Nephron (organoid): ENCODE data around the gene CYP17A1.

Source experiments
- H3K27ac Mint-ChIP-seq, 3 experiments: 2 replicates each; pipeline ENCODE4 v1.8.0; 2020; ENCODE audit warnings: mixed read lengths in 3 of 3, mild to moderate bottlenecking in 2 of 3, moderate library complexity in 1 of 3
- H3K27me3 Mint-ChIP-seq: 2 replicates; pipeline ENCODE4 v1.8.0; 2021; ENCODE audit warnings: low read depth, mild to moderate bottlenecking, moderate library complexity, mixed read lengths
- H3K36me3 Mint-ChIP-seq: 2 replicates; pipeline ENCODE4 v1.8.0; 2020; ENCODE audit warnings: low read depth, mixed read lengths
- H3K4me1 Mint-ChIP-seq: 2 replicates; pipeline ENCODE4 v1.8.0; 2020; ENCODE audit warnings: mixed read lengths
- H3K4me3 Mint-ChIP-seq, 3 experiments: 2 replicates each; pipeline ENCODE4 v1.8.0; 2020; ENCODE audit warnings: mild to moderate bottlenecking in 3 of 3, mixed read lengths in 3 of 3, moderate library complexity in 2 of 3
- H3K9me3 Mint-ChIP-seq: 2 replicates; pipeline ENCODE4 v1.8.0; 2020; ENCODE audit warnings: mixed read lengths
- TF ChIP-seq, protein P1 (sequence below), 3 experiments: fragments of 200-600 bp; sonication (generic); IDR thresholded peaks; one replicate each; pipeline ENCODE4 v1.5.0; 2021; ENCODE audit warnings: antibody characterized with exemption in 3 of 3; ENCODE audit not compliant: unreplicated experiment in 3 of 3

The CYP17A1 gene, protein sequence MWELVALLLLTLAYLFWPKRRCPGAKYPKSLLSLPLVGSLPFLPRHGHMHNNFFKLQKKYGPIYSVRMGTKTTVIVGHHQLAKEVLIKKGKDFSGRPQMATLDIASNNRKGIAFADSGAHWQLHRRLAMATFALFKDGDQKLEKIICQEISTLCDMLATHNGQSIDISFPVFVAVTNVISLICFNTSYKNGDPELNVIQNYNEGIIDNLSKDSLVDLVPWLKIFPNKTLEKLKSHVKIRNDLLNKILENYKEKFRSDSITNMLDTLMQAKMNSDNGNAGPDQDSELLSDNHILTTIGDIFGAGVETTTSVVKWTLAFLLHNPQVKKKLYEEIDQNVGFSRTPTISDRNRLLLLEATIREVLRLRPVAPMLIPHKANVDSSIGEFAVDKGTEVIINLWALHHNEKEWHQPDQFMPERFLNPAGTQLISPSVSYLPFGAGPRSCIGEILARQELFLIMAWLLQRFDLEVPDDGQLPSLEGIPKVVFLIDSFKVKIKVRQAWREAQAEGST

DNA sequence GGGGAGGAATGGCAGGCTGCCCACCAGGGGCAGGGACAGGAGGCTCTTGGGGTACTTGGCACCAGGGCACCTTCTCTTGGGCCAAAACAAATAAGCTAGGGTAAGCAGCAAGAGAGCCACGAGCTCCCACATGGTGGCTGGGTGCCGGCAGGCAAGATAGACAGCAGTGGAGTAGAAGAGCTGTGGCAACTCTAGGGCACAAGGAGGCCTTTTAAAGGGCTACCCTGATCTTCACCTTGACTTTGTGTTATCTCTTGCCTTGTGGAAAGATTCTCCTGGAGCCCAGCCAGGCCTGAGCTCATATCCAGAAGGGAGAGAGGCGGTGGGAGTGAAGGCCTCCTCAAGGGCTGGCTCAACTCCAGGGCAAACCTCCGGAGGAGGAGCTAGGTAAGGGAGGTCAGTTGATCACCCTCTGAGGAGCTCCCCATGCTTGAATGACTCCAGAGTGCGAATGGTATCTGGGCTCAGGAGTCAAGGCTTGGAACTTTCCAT, at the start of gene CYP17A1:
TSS of gene CYP17A1 (minus strand) at position 184 of the 492 bp plus-strand sequence. CDS start at position 132, 52 bp downstream.
- TF ChIP-seq, protein P1, sequence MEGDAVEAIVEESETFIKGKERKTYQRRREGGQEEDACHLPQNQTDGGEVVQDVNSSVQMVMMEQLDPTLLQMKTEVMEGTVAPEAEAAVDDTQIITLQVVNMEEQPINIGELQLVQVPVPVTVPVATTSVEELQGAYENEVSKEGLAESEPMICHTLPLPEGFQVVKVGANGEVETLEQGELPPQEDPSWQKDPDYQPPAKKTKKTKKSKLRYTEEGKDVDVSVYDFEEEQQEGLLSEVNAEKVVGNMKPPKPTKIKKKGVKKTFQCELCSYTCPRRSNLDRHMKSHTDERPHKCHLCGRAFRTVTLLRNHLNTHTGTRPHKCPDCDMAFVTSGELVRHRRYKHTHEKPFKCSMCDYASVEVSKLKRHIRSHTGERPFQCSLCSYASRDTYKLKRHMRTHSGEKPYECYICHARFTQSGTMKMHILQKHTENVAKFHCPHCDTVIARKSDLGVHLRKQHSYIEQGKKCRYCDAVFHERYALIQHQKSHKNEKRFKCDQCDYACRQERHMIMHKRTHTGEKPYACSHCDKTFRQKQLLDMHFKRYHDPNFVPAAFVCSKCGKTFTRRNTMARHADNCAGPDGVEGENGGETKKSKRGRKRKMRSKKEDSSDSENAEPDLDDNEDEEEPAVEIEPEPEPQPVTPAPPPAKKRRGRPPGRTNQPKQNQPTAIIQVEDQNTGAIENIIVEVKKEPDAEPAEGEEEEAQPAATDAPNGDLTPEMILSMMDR (IDR thresholded peaks at IDR 0.05; ENCODE audit: unreplicated experiment in 3 of 3) = no peak
- Mint-ChIP-seq H3K4me3 (no peak within 1 kb of the TSS), H3K4me1 (peaks cover 8% of the 10 kb centered on the region), H3K27ac (peak within 1 kb of the TSS; percentile 47 to 87 (median 61)), H3K27me3 (peaks cover 17% of the 10 kb centered on the region), H3K36me3 (peaks cover 4% of the 10 kb centered on the region), H3K9me3 (peaks cover 20% of the 10 kb centered on the region)

DNA sequence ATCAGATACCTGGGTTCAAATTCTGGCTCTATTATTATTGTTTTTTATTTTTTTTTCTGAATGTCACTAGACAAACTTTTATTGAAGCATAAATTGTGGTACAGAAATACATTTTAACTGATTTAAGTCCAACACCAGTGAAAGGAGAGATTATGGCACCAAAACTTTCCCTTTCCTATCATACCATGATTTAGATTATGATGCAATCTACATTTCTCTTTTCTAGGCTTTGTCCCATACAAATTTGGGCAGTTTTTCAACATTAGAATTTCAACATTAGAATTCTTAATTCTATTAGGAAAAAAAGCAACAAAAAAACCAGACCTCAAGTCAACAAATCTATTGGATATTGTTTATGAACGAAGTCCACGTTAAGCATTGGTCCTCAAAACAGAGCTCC, 43.0 kb upstream of the CYP17A1 start:
- Mint-ChIP-seq H3K4me3 (no peak overlapping the region), H3K27me3 (no peaks in the 10 kb centered on the region), H3K4me1 (no peaks in the 10 kb centered on the region), H3K36me3 (peaks cover 20% of the 10 kb centered on the region), H3K9me3 (no peaks in the 10 kb centered on the region), H3K27ac (no peak overlapping the region)
- TF ChIP-seq, protein P1 (IDR thresholded peaks at IDR 0.05; ENCODE audit: unreplicated experiment in 3 of 3) = no peak

DNA sequence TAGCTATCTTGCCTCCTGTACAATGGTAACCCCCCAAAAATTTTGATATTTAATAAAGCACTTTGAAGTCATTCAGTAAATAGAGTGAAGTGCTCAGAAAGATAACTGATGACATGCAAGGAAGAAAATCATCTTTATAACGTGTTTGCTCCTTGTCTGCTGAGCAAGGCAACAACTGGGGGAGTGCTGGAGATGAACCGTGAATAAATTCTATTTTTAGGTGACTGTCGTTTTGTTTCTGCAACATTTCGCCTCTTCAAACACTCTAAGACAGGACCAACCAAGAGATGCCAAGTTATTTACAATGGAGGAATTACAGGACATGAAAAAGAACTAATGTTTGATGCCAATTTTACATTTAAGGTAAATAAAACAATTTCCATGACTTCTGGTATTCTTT, 41.4 kb upstream of the CYP17A1 start:
- H3K36me3 Mint-ChIP-seq = peaks cover 20% of the 10 kb centered on the region
- no peak overlapping the region for H3K4me3 Mint-ChIP-seq
- no peaks in the 10 kb centered on the region for H3K4me1 Mint-ChIP-seq
- H3K27me3 Mint-ChIP-seq = no peaks in the 10 kb centered on the region
- no peak overlapping the region for H3K27ac Mint-ChIP-seq
- TF ChIP-seq, protein P1 (IDR thresholded peaks at IDR 0.05; ENCODE audit: unreplicated experiment in 3 of 3) = no peak
- no peaks in the 10 kb centered on the region for H3K9me3 Mint-ChIP-seq

DNA sequence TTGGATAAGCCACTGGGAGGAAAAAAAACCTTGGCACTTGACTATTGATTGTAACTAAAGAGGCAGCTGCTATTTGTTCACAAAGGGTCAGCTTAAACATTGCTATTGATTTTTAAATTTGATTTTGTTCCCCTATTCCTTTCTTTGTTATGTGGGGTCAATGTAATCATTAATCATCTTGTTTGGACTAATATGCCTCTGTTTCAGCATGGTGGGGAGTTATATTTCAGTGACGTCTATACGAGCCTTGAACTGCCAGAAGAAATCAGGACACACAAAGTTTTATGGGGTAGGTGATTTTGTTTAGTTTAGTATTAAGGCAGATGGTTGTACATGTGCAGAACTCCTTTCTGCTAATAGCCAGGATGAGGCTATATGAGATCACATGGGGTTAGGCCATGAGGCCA, 39.5 kb upstream of the CYP17A1 start:
- TF ChIP-seq, protein P1 (IDR thresholded peaks at IDR 0.05; ENCODE audit: unreplicated experiment in 3 of 3) = no peak
- Mint-ChIP-seq H3K36me3 (peaks cover 20% of the 10 kb centered on the region), H3K27ac (no peak overlapping the region), H3K4me3 (no peak overlapping the region), H3K9me3 (no peaks in the 10 kb centered on the region), H3K4me1 (no peaks in the 10 kb centered on the region), H3K27me3 (no peaks in the 10 kb centered on the region)

DNA sequence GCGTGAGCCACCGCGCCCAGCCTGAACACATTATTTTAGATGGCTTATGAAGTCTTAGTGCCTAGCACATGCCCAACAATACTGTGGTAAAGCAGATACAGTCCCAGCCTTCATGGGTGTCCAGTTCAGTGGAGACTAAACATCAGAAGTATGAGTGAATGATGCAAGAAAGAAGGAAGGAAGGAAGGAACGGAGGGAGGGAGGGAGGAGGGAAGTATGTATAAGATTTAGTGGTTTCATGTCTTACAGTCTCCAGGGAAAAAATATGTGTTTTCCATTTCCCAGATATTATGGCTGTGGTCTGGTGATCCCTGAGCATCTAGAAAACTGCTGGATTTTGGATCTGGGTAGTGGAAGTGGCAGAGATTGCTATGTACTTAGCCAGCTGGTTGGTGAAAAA, 35.0 kb upstream of the CYP17A1 start:
- TF ChIP-seq, protein P1 (IDR thresholded peaks at IDR 0.05; ENCODE audit: unreplicated experiment in 3 of 3) = no peak

More for the DNA sequence above, 35.0 kb upstream of the CYP17A1 start:
- no peak overlapping the region for H3K27ac Mint-ChIP-seq
- H3K36me3 Mint-ChIP-seq = peaks cover 10% of the 10 kb centered on the region
- H3K27me3 Mint-ChIP-seq = no peaks in the 10 kb centered on the region
- H3K4me1 Mint-ChIP-seq = peaks cover 17% of the 10 kb centered on the region
- H3K4me3 Mint-ChIP-seq = peak overlapping the region in 2 of 3 experiments; percentile 37 to 42
- no peaks in the 10 kb centered on the region for H3K9me3 Mint-ChIP-seq
